TTC549 (cell line): ENCODE data around the gene UPK3BL2.
"Not testable (repeated sequence)": the region's sequence is repeated elsewhere in the genome, so short reads cannot be mapped to it uniquely, and the experiment has no call there.

Experiments
- FAIRE-seq: peaks from 2 replicates; lab custom pipeline; 2012; peaks lifted over from hg19 to GRCh38; lab: Jason Lieb, UNC

Gene UPK3BL2, protein sequence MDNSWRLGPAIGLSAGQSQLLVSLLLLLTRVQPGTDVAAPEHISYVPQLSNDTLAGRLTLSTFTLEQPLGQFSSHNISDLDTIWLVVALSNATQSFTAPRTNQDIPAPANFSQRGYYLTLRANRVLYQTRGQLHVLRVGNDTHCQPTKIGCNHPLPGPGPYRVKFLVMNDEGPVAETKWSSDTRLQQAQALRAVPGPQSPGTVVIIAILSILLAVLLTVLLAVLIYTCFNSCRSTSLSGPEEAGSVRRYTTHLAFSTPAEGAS

DNA sequence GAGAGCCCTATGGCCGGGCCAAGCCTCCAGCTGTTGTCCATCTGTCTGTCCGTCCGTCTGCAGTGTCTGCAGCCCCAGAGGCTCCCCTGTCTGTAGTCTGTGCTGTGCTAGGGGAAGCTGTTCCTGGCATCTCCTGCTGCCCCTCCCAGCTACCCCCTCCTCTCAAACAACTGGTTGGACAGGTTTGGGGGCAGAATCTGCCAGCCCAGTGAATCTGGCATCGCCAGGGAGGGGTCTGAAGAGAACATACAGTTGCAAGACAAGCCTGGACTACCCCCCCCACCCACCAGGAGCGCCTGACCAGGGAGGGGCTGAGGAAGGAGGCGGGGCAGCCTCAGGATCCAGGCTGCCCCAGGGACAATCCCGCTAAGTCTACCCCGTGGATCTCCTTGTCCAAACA, at the start of gene UPK3BL2:
TSS of gene UPK3BL2 (minus strand) at position 101 of the 400 bp plus-strand sequence. CDS start at position 41, 60 bp downstream.
- FAIRE-seq: not testable (repeated sequence)

DNA sequence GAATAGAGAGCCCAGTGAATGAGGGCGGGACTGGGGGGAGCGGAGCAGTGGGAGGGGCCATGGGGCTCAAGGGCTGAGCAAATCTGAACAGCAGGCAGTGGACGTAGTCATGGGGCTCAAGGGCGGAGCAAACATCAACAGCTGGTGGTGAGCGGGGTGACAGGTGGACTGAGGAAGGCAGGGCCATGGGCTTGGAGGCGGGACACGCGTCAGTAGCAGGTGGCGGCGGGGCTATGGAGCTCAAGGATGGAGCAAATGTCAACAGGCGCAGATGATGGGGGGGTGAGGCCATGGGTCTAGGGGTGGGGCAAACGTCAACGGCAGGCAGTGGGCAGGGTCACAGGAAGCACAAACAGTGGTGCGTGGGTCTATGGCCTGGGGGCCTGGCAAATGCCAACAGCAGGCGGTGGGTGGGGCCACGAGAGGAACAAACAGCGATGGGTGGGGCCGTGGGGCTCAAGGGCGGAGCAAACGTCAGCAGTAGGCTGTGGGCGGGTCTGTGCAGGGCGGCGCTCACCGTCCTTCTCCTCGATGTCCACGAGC, 49.1 kb upstream of the UPK3BL2 start:
- not testable (repeated sequence) for FAIRE-seq

DNA sequence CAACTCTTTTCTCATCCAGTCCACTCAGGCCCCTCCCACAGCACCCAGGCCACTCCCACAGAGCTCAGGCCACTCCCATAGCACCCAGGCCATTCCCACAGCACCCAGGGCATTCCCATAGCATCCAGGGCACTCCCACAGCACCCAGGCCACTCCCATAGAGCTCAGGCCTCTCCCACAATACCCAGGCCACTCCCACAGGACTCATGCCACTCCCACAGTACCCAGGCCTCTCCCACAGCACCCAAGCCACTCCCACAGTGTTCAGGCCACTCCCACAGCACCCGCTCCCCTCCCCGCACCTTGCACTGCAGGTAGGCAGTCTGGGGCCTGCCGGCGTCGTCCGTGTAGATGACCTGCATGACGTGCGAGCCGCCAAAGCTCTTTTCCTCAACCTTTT, 46.4 kb upstream of the UPK3BL2 start:
- FAIRE-seq: not testable (repeated sequence)

DNA sequence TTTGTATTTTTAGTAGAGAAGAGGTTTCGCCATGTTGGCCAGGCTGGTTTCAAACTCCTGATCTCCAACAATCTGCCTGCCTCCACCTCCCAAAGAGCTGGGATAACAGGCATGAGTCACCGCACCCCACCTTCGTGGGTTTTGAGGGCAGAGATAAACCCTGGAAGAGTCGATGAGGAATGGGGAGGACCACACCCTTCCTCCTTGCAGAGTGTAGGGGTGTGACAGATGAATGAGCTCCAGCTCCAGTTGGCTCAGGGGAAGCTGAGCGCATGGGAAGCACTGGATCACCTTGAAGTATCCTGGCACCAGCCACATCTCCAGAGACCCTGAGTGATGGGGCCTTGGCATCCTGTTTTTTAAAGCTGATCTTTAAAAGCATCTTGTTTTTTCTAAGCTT, 40.0 kb upstream of the UPK3BL2 start:
- FAIRE-seq: not testable (repeated sequence)

DNA sequence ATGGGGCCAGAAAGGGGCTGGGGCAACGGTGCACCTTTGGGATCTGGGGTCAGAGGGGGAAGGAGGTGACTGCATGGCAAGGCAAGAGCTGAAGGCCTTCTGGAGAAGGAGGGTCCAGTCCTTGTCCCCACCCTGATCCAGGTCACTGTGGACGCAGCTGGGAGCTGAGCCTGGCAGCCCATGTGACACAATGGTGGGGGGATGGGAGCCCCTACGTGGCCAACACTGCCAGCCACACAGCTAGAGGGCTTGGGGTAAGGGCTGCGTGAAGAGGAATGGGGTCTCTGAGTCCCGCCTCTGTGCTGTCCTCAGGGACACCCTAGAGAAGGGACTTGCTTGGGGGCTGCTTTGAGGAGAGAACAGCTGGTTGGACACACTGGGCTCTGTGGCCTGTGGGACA, 38.2 kb upstream of the UPK3BL2 start:
- not testable (repeated sequence) for FAIRE-seq

DNA sequence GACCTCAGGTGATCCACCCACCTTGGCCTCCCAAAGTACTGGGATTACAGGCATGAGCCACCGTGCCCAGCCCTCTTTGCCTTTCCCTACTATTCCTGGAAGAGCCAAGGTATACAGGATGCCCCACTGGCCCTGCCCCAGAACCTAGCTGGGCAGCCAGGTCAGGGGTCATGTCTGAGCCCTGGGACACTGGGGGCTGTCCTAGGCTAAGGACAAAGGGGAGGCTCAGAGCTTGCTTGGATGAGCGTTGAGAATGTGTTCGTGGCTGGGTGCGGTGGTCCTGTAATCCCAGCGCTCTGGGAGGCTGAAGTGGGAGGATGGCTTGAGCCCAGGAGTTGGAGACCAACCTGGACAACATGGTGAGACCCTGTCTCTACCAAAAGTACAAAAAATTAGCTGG, 35.0 kb upstream of the UPK3BL2 start:
- not testable (repeated sequence) for FAIRE-seq

DNA sequence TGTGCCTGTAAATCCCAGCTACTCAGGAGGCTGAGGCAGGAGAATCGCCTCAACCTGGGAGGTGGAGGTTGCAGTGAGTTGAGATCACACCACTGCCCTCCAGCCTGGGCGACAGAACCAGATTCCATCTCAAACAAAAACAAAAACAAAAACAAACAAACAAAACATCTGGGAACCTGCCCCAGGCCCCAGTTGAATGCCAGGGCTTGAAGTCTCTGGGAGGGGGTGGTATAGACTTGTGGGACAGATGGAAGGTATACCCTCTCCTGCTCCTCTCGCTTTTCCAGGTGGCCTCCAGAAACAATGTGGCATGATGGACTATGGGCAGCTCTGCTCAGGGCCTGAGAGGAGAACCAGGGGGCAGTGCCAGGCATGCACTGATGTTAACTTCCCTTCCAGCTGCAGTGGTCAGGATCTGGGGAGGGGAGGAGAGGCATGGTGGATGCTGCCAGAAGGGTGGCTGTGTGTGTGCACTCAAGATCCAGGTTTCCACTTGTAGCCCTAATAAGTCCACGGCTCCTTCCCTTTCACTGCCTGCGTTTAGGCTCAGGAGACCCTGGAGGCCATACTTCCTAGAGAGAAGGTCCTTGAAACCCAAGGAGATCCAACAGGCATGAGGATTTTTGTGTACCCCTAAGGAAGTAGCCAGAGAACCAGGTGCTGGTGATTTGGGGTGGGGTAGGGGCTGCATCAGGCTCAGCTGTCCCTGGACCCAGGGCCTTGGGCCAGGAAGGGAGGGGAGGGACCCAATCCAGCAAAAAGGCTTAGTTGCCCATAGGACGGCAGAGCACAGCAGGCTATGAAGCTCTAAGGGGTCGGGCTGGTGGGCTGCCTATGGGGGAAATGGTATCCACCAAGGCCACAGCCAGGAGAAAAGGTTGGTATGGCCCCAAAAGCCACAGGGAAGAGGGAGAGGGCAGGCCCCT, 34.1 kb upstream of the UPK3BL2 start:
- not testable (repeated sequence) for FAIRE-seq

DNA sequence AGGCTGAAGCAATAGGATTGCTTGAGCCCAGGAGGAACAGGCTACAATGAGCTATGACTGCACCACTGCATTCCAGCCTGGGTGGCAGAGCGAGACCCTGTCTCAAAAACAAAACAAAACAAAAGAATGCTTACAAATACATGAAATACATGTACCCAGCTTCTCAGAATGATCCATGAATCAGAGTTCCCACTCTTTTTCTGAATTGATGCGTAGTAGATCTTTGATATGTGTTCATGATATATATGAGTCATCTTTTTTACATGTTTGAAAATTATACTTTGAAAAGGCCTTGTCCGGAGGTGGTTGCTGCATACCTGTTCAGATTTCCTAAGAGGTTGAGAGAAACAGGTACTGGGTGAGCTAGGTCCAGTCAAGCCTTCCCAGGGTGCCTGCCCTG, 32.9 kb upstream of the UPK3BL2 start:
- FAIRE-seq: not testable (repeated sequence)

DNA sequence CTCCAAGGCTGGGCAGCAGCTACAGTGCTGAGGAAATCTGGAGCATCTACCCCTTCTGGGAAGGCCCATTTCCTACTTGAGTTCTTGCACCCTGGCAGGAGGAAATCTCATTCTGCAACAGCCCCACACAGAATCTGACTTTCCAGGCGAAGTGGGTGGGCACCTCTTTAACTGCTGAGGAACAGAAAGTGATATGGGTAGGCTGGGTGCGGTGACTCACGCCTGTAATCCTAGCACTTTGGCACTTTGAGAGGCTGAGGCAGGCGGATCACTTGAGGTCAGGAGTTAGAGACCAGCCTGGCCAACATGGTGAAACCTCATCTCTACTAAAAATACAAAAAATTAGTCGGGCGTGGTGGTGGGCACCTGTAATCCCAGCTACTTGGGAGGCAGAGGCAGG, 31.1 kb upstream of the UPK3BL2 start:
- FAIRE-seq: not testable (repeated sequence)

DNA sequence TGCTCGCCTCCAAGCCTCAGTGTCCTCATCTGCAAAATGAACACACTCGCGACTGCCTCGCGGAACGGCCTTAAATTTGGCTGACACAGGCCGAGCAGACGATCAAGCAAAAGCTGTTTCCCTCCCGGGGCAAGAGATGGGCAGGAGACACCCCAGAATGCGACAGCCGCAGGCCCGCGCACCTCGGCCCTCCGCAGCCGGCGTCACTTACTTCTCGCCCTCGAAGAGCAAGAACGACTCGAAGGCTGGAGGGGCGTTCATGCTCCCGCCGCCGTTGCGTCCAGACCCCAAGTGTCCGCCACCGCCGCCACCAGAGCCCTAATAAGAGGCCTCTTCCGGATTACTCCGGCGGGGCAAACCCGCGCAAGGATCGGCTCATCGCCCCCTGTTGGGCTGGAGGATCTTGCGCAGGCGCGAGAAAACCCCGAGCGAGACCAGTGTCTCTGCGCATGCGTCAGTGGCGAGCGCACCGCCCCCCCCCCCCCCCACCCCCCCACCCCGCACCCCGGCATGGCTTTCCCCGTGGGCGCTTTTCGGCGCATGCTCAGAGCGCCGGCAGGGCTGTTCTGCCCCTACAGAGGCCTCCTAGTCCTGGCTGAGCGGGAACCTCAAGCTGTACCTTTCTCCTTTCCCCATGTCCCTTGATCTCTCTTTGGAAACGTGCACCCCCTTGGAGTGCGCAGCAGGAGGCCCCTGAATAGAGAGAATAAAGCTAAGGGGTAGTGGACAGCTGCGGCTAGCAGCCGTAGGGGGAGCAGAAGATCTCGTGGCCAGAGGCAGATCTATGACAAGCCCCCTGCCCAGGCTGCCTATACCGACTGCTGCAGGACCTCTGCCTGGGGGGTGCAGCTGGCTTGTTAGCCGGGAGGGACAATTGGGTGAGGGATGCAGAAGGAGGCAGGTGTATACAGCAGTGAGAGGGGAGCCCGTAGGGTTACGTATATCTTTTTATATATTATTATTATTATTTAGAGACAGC, 29.1 kb upstream of the UPK3BL2 start, which contains the start of gene POLR2J3:
TSS of gene POLR2J3 (minus strand) at position 323 of the 979 bp plus-strand sequence. CDS start at position 261, 62 bp downstream.
- not testable (repeated sequence) for FAIRE-seq

DNA sequence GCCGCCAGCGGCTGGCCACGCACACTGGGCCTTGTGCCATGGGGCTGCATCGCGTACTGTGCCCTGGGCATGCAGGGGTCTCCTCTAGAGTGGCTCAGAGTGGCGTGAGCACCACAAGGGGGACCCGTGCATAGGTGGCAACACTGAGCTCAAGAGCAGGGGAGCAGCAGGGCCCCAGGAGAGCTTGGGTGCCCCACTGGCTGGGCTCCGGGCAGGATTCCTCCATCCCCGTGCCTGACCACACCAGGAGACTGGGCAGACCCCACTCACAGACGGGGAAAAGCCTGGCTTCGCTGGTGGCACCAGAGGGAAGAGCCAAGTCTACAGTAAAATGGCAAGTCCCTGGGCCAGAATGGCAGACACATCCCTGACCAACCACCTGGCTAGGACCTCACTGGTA, 25.1 kb upstream of the UPK3BL2 start:
- FAIRE-seq: not testable (repeated sequence)

DNA sequence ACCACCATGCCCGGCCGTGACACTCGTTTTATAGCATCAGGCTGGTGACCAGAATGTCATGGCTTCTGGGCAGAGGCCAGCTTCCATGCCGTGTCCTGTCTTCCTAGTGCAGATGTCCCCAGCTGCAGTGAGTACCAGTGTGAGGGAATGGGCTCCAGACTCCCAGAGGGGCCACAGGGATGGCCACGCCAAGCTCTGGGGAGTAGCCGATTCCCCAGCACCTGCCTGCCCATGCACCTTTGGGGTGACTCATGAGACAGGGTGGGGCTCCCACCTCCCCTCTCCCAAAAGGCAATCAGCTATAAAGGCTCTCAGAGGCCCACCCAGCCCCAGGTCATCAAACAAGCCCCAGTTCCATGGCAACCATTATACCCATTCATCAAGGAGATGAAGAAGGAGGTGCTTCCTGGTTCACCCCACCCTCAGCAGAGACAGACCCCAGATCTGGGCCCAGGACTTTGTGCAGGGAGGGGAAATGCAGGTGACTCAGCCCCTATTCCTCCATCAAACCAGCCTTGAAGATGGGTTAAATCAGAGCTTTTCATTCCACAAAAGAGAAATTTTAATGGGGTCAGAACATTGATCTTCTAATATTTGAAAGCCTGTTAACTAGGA, 7.4 kb upstream of the UPK3BL2 start, which contains the start of gene SPDYE2:
TSS of gene SPDYE2 (plus strand) at position 419 of the 615 bp plus-strand sequence. CDS start 2,030 bp downstream, outside the sequence.
- not testable (repeated sequence) for FAIRE-seq

DNA sequence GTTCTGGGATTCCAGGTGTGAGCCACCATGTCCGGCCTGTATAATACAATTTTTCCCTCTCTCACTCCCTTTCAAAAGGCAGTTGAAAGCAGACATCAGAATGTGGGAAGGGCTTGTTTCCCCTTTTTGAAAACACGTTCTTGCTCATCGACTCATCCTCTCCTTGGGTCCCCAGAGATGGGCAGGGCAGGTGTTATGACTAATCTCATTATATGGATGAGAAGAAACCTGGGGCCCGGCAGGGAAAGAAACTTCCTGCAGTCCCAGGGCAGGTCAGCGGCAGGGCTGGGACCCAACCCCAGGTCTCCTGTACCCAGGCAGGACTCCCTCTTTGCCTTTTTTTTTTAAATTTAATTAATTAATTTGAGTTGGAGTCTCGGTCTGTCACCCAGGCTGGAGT, 2.9 kb upstream of the UPK3BL2 start:
- FAIRE-seq: not testable (repeated sequence)

DNA sequence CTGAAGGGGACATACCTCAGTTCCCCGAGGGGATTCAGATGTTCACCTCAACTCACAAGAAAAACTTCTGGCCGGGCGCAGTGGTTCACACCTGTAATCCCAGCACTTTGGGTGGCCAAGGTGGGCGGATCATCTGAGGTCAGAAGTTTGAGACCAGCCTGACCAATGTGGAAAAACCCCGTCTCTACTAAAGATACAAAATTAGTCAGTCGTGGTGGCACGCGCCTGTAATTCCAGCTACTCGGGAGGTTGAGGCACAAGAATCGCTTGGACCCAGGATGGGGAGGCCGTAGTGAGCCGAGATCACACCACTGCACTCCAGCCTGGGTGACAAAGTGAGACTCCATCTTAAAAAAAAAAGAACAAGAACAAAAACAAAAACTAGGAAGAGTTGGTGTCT, 1.8 kb upstream of the UPK3BL2 start:
- not testable (repeated sequence) for FAIRE-seq

DNA sequence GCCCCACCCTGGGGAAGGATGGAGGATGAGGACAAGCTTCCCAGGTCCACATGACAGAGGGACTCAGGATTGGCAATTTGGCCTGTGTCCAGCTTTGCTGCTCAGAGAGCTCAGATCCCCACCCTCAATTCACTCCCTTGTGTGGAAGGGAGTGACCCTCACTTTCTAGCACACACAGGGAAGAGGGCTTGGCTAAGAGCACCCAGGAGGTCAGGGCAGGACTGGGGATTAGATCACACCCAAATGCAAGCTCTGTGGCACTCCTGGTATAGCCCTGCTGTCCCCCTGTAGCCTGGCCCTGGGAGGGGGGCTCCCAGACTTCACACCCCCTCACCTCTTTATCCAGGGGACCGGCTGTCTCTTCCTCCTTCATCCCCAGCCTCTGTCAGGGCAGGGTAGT, 876 bp upstream of the UPK3BL2 start:
- FAIRE-seq: not testable (repeated sequence)

DNA sequence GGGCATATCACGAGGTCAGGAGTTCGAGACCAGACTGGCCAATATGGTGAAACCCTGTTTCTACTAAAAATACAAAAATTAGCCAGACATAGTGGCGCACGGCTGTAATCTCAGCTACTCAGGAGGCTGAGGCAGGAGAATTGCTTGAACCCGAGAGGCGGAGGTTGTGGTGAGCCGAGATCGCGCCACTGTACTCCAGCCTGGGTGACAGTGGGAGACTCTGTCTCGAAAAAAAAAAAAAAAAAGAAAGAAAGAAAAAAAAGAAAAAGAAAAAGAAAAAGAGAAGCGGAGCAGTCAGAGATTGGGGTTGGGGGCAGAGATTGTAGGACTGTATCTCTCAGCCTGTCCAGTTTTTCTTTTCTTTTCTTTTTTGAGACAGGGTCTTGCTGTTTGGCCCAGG, 725 bp downstream of the UPK3BL2 start:
- not testable (repeated sequence) for FAIRE-seq

DNA sequence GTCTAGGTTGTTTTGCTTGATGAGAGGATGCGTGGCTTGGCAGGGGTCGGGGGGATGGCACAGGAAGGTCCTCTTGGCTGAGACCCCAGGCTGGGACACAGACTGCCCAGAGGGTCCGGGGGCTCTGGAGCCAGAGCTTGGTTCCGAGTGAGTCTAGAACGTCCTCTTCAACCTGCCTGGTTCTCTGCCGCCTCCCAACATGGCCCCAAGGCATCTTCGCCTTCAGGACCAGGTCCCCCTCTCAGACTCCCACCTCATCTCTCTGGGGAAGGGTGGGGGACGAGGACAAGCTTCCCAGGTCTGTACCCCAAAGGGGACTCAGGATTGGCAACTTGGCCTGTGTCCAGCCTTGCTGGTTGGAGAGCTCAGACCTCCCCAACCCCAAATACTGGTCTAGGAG, 1.4 kb downstream of the UPK3BL2 start:
- not testable (repeated sequence) for FAIRE-seq

DNA sequence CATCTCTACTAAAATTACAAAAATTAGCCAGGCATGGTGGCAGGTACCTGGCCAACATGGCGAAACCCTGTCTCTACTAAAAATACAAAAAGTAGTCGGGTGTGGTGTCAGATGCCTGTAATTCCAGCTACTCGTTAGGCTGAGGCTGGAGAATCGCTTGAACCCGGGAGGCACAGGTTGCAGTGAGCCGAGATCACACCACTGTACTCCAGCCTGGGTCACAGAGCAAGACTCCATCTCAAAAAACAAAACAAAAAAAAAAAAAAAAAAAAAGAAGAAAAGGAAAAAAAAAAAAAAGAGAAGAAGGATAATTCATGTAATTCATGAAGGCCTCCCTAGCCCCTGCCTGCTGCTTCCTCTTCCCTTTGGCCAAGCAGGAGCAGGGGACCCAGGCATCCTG, 2.9 kb downstream of the UPK3BL2 start:
- not testable (repeated sequence) for FAIRE-seq

DNA sequence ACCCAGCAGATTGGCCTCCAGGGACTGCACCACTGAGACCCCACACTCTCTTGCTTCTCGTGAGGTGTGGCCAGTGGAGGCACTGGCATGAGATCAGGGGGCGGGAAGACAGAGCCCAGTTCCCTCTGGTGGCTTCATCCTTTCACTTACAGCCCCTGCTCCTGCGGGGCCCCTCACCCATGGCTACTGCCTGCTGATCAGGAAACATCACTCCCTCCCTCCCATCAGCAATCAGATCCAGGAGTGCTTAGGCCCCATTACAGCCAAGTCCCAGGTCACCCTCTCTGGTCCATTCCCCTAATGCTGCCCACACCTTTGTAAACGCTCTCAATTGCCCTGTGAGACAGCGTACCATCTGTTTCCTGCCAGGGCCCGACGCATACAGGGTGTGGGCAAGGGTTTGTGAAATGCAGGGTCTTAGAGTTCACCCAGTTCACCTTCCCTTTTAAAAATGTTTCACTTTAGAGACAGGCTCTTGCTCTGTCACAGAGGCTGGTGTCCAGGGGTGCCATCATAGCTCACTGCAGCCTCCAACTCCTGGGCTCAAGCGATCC, 8.4 kb downstream of the UPK3BL2 start:
- FAIRE-seq: not testable (repeated sequence)

DNA sequence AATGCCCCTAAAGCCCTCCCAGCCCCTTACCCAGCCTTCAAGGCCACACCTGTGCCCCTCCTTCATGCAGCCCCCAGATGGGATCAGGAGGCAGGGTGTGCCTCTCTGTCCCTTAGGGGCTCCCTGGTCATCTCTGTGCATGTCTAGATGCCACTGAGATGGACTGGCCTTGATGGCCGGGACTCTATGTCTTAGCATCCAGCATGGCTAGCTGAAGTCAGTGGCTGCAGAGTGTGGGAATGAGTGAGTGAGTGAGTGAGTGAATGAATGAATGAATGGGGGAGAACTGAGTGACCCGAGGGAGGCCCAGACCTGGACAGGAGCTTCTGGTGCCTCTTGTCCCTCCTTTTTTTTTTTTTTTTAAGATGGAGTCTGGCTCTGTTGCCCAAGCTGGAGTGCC, 11.4 kb downstream of the UPK3BL2 start:
- FAIRE-seq: not testable (repeated sequence)

DNA sequence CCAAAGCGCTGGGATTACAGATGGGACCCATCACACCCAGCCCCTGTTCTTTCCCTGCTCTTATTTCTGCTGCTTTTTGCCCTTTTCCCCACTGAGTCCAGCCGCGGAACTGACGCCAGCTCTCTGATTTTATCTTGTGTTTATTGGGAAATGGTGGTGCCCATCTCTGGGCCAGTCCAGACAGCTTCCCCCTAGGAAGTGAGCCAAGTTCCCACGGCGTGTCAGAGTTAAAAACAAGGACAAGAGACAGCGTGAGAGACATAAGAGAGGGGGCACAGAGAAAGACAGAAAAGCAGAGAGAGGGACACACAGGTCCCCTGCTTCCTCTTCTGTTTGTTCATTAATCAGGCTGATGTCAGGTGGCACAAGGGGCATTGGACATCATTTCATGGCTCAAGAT, 11.9 kb downstream of the UPK3BL2 start:
- FAIRE-seq: not testable (repeated sequence)
